Fibroblast of peridontal ligament (primary cell): ENCODE measurements around the gene SPIC.
"Not testable (repeated sequence)": the region's sequence is repeated elsewhere in the genome, so short reads cannot be mapped to it uniquely, and the experiment has no call there.

Experiments
- DNase-seq: peaks from one replicate; pipeline ENCODE4 v3.0.0-alpha.2; 2010; ENCODE audit errors: extremely low read depth

The SPIC gene

GRCh38 chr12:101474711-101475386 is at the start of gene SPIC:
TSS of gene SPIC (plus strand) at chr12:101475336. CDS start at chr12:101476905, 1,569 bp downstream.
- DNase-seq: no peak

- no peak for DNase-seq
Observed at GRCh38 chr12:101430456-101430855, 44.7 kb upstream of the SPIC start.

GRCh38 chr12:101436136-101436535 is 39.0 kb upstream of the SPIC start:
- no peak for DNase-seq

- DNase-seq: no peak
Observed at GRCh38 chr12:101439236-101439635, 35.9 kb upstream of the SPIC start.

- DNase-seq: no peak
Observed at GRCh38 chr12:101441461-101442224, 33.5 kb upstream of the SPIC start.

GRCh38 chr12:101455685-101456084 is 19.5 kb upstream of the SPIC start:
- DNase-seq: no peak

- DNase-seq: peak; percentile 33
Observed at GRCh38 chr12:101459642-101460346, 15.3 kb upstream of the SPIC start.

- DNase-seq: no peak
Observed at GRCh38 chr12:101468948-101469347, 6.2 kb upstream of the SPIC start.

GRCh38 chr12:101470939-101471338 is 4.2 kb upstream of the SPIC start:
- DNase-seq: no peak

- not testable (repeated sequence) for DNase-seq
Observed at GRCh38 chr12:101471878-101472277, 3.3 kb upstream of the SPIC start.

GRCh38 chr12:101474248-101474647 is 888 bp upstream of the SPIC start:
- no peak for DNase-seq

GRCh38 chr12:101475751-101476305 is 692 bp downstream of the SPIC start:
- DNase-seq: no peak

- no peak for DNase-seq
Observed at GRCh38 chr12:101480849-101481248, 5.7 kb downstream of the SPIC start.

- DNase-seq: no peak
Observed at GRCh38 chr12:101485021-101485420, 9.9 kb downstream of the SPIC start.

GRCh38 chr12:101488469-101488868 is 13.3 kb downstream of the SPIC start:
- DNase-seq: no peak

GRCh38 chr12:101490286-101490920 is 15.3 kb downstream of the SPIC start:
- DNase-seq: no peak

GRCh38 chr12:101491329-101491728 is 16.2 kb downstream of the SPIC start:
- DNase-seq: no peak

- no peak for DNase-seq
Observed at GRCh38 chr12:101493556-101493955, 18.4 kb downstream of the SPIC start.

GRCh38 chr12:101498252-101498651 is 23.1 kb downstream of the SPIC start:
- DNase-seq: no peak

- DNase-seq: no peak
Observed at GRCh38 chr12:101501410-101501995, 26.4 kb downstream of the SPIC start.

GRCh38 chr12:101521136-101521535 is 46.0 kb downstream of the SPIC start:
- DNase-seq: no peak
